WTC11 (cell line): ENCODE data around the gene GALNT4. TPM values are rescaled to one million over a fixed set of nuclear protein-coding genes. Genes with fewer than 3 reads are reported as not detected.

Source experiments
- ATAC-seq: fragments of 200-7000 bp; cut with Tn5 transposase; 2 replicates; pipeline ENCODE4 v1.10.0; 2021; ENCODE audit warnings: mild to moderate bottlenecking, moderate library complexity
- CTCF ChIA-PET: fragments of 300-600 bp; sonication (Branson Sonifier 250); formaldehyde crosslinking; loops from one replicate; lab custom pipeline; 2021; ENCODE audit warnings: antibody characterized with exemption; lab: Charles Lee
- POLR2A ChIA-PET: fragments of 350-600 bp; sonication (Branson Sonifier 250); formaldehyde crosslinking; loops from one replicate; lab custom pipeline; 2021; ENCODE audit warnings: antibody characterized with exemption; lab: Charles Lee
- DNase-seq: peaks from one replicate; pipeline ENCODE4 v3.0.0; 2021; ENCODE audit warnings: low spot score
- H3K27ac Mint-ChIP-seq: 2 replicates; pipeline ENCODE4 v1.8.0; 2021; ENCODE audit warnings: mixed read lengths
- H3K27me3 Mint-ChIP-seq: 2 replicates; pipeline ENCODE4 v1.8.0; 2021; ENCODE audit warnings: low read depth, mild to moderate bottlenecking, moderate library complexity, mixed read lengths
- H3K36me3 Mint-ChIP-seq: 2 replicates; pipeline ENCODE4 v1.8.0; 2021; ENCODE audit warnings: mixed read lengths
- H3K4me1 Mint-ChIP-seq: 2 replicates; pipeline ENCODE4 v1.8.0; 2022; ENCODE audit warnings: mixed read lengths
- H3K4me3 Mint-ChIP-seq: 2 replicates; pipeline ENCODE4 v1.8.0; 2021; ENCODE audit warnings: mild to moderate bottlenecking, moderate library complexity, mixed read lengths
- H3K9me3 Mint-ChIP-seq: 2 replicates; pipeline ENCODE4 v1.8.0; 2021; ENCODE audit warnings: mixed read lengths
- AFF4 ChIP-seq: sonication (generic); formaldehyde crosslinking; IDR thresholded peaks from 2 replicates; pipeline ENCODE4 v1.8.1; 2023; ENCODE audit warnings: mild to moderate bottlenecking, missing genetic modification reagents, borderline replicate concordance
- ARID4B ChIP-seq: sonication (generic); formaldehyde crosslinking; IDR thresholded peaks from 2 replicates; pipeline ENCODE4 v1.8.0; 2023; ENCODE audit warnings: missing genetic modification reagents, mild to moderate bottlenecking, borderline replicate concordance
- E2F5 ChIP-seq: sonication (generic); formaldehyde crosslinking; IDR thresholded peaks from 2 replicates; pipeline ENCODE4 v1.8.1; 2022; ENCODE audit warnings: mild to moderate bottlenecking, moderate library complexity, missing genetic modification reagents
- EMX1 ChIP-seq: fragments of 250-450 bp; sonication (Bioruptor Pico); IDR thresholded peaks from 2 replicates; pipeline ENCODE4 v1.8.0; 2021; ENCODE audit warnings: mild to moderate bottlenecking
- HMGA2 ChIP-seq: fragments of 250-450 bp; sonication (Bioruptor Pico); IDR thresholded peaks from 2 replicates; pipeline ENCODE4 v1.4.0; 2021; ENCODE audit warnings: mild to moderate bottlenecking, moderate library complexity
- HMGXB4 ChIP-seq: sonication (generic); formaldehyde crosslinking; IDR thresholded peaks from 2 replicates; pipeline ENCODE4 v1.8.1; 2023; ENCODE audit warnings: mild to moderate bottlenecking, moderate library complexity, missing genetic modification reagents
- MXD4 ChIP-seq: fragments of 250-450 bp; sonication (Bioruptor Pico); IDR thresholded peaks from 2 replicates; pipeline ENCODE4 v1.8.0; 2021; ENCODE audit warnings: mild to moderate bottlenecking, moderate library complexity, borderline replicate concordance
- TEAD4 ChIP-seq: sonication (generic); formaldehyde crosslinking; IDR thresholded peaks from 2 replicates; pipeline ENCODE4 v1.8.0; 2022; ENCODE audit warnings: mild to moderate bottlenecking, missing genetic modification reagents
- ZBTB21 ChIP-seq: sonication (generic); formaldehyde crosslinking; IDR thresholded peaks from 2 replicates; pipeline ENCODE4 v1.8.1; 2023; ENCODE audit warnings: mild to moderate bottlenecking, missing genetic modification reagents, borderline replicate concordance
- ZNF232 ChIP-seq: sonication (generic); formaldehyde crosslinking; IDR thresholded peaks from 2 replicates; pipeline ENCODE4 v1.8.0; 2022; ENCODE audit warnings: mild to moderate bottlenecking, missing genetic modification reagents
- ZNF396 ChIP-seq: fragments of 250-450 bp; sonication (Bioruptor Pico); IDR thresholded peaks from 2 replicates; pipeline ENCODE4 v1.8.0; 2021; ENCODE audit warnings: mild to moderate bottlenecking, moderate library complexity, borderline replicate concordance
- ZNF532 ChIP-seq: fragments of 250-450 bp; sonication (Bioruptor Pico); IDR thresholded peaks from 2 replicates; pipeline ENCODE4 v1.9.0; 2021; ENCODE audit warnings: mild to moderate bottlenecking, borderline replicate concordance
- total RNA-seq: library from RNA; stranded (reverse); gene quantifications from 3 replicates; pipeline ENCODE4 v1.2.3, GENCODE V29; 2021
- TF ChIP-seq, protein P1 (sequence below): sonication (generic); formaldehyde crosslinking; IDR thresholded peaks from 2 replicates; pipeline ENCODE4 v1.8.1; 2023; ENCODE audit warnings: mild to moderate bottlenecking, missing genetic modification reagents, moderate library complexity
- TF ChIP-seq, protein P2 (sequence below): fragments of 250-450 bp; sonication (Bioruptor Pico); IDR thresholded peaks from 2 replicates; pipeline ENCODE4 v1.9.0; 2021; ENCODE audit warnings: moderate library complexity, mild to moderate bottlenecking, inconsistent platforms, borderline replicate concordance

Gene GALNT4
- total RNA-seq, 1 experiment from 2014 or later, result 3.9 TPM

GRCh38 chr12:89547101-89547500, 22.5 kb upstream of the GALNT4 start (continued):
- TF ChIP-seq ARID4B (CRISPR knock-in tag), result no peak
- TF ChIP-seq, protein P1, sequence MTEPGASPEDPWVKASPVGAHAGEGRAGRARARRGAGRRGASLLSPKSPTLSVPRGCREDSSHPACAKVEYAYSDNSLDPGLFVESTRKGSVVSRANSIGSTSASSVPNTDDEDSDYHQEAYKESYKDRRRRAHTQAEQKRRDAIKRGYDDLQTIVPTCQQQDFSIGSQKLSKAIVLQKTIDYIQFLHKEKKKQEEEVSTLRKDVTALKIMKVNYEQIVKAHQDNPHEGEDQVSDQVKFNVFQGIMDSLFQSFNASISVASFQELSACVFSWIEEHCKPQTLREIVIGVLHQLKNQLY (CRISPR knock-in tag), result no peak
- no peak for TF ChIP-seq HMGXB4 (CRISPR knock-in tag)
- TF ChIP-seq ZBTB21 (CRISPR knock-in tag), result no peak
- TF ChIP-seq AFF4 (CRISPR knock-in tag), result no peak

GRCh38 chr12:89546151-89546550, 21.6 kb upstream of the GALNT4 start:
- Mint-ChIP-seq H3K27me3 (no peaks in the 10 kb centered on the region), H3K9me3 (no peaks in the 10 kb centered on the region), H3K36me3 (no peaks in the 10 kb centered on the region), H3K4me3 (no peak overlapping the region), H3K27ac (no peak overlapping the region), H3K4me1 (peaks cover 9% of the 10 kb centered on the region)
- POLR2A ChIA-PET, result no interaction called here
- ATAC-seq (no peak), DNase-seq (no peak)
- CTCF ChIA-PET, result no interaction called here
- no peak for TF ChIP-seq ZNF232 (CRISPR knock-in tag)
- TF ChIP-seq TEAD4 (CRISPR knock-in tag), result no peak
- no peak for TF ChIP-seq EMX1 (CRISPR knock-in tag)
- TF ChIP-seq MXD4, result no peak
- TF ChIP-seq ZNF396 (CRISPR knock-in tag), result no peak
- no peak for TF ChIP-seq HMGA2 (CRISPR knock-in tag)
- no peak for TF ChIP-seq ZNF532
- TF ChIP-seq, protein P2, sequence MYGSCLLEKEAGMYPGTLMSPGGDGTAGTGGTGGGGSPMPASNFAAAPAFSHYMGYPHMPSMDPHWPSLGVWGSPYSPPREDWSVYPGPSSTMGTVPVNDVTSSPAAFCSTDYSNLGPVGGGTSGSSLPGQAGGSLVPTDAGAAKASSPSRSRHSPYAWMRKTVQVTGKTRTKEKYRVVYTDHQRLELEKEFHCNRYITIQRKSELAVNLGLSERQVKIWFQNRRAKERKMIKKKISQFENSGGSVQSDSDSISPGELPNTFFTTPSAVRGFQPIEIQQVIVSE (CRISPR knock-in tag), result no peak
- no peak for TF ChIP-seq ZBTB21 (CRISPR knock-in tag)
- TF ChIP-seq E2F5 (CRISPR knock-in tag), result no peak
- no peak for TF ChIP-seq AFF4 (CRISPR knock-in tag)
